HuH-7.5 (cell line): Measurements from ENCODE around the gene DAAM1.

Experiments used
- DNase-seq: peaks from one replicate; pipeline ENCODE4 v3.0.0; 2011; ENCODE audit warnings: low spot score

Gene DAAM1

GRCh38 chr14:59341858-59342477 lies 153.5 kb downstream of the DAAM1 start:
- no peak for DNase-seq

DNA sequence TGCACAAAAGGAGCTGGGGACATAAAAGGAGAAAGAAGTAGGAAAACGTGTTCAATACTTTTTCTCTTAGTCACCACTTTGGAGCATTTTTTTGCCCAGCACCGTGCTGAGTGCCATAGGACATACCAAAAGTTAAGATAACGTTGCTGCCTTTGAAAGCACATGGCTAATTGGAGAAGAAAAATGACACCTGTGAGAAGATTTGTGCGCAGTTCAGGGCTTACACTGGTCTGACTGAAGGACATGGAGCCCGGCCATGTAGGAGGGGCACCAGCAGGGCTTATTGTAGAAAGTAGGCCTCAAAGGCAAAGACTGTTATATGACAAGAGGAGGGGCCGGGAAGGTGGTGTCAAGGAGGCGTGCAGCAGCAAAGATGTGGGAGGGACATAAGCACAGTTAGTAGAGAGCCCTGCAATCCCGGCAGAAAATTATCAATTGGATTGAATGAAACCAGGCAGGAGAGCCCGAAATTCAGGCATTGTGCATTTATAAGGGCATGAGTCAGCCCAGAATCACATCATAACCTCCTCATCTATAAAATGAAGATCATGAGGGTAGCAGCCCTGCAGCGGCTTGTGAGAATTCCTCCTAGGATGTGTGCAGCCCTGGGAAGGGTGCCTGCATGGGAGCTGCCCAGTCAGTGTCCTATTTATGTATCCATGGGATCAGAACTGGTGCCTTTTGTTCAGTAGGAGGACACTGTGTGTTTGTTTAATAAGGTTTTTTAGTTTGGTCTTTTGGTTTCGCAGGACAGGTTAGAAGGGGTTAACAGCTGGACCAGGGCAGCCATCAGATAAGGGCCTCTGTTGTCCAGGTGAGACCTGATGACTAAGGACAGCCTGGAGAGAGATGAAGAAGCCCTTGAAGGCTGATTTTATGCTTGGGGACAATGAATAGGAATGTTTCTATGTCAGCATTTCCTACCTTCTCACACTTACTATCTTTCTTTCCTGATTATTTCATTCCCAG lies 154.3 kb downstream of the DAAM1 start:
- DNase-seq = no peak

DNA sequence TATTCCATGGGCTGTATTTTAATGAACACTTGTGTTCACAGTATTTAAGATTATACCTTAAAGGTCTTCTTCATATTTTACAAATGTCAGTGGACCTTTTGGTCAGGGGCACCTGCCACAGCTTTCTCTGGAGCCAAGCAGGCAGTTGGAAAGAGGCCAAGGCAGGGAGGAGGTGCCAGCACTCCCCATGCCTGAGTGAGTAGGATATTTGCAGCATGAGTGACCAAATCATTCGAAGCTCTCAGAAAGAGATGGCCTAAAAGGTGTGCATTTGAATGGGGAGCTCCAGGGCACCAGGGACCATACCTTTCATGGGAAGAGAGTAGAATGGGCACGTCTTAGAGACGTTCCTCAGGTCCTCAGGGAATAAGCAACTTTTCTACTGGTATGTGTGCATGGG lies 155.1 kb downstream of the DAAM1 start:
- no peak for DNase-seq

DNA sequence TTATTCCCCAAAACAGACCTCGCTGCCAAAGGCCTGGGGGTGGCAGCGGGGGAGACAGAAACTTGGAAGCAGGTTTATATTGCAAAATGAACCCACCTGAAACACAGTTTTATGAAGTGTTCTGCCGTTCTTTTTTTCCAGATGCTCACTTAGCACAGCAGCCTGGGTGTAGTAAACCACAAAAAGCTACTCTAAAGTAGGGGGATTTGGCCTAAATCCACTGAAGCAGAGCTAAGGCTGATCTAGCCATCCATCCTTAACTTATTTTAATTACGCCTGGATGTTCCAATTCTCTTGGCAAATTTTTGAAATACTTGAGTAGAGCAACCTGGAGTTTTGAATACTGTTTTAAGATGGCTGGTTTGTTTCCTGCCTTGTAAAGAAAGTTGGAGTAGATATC lies 155.5 kb downstream of the DAAM1 start:
- DNase-seq = no peak

DNA sequence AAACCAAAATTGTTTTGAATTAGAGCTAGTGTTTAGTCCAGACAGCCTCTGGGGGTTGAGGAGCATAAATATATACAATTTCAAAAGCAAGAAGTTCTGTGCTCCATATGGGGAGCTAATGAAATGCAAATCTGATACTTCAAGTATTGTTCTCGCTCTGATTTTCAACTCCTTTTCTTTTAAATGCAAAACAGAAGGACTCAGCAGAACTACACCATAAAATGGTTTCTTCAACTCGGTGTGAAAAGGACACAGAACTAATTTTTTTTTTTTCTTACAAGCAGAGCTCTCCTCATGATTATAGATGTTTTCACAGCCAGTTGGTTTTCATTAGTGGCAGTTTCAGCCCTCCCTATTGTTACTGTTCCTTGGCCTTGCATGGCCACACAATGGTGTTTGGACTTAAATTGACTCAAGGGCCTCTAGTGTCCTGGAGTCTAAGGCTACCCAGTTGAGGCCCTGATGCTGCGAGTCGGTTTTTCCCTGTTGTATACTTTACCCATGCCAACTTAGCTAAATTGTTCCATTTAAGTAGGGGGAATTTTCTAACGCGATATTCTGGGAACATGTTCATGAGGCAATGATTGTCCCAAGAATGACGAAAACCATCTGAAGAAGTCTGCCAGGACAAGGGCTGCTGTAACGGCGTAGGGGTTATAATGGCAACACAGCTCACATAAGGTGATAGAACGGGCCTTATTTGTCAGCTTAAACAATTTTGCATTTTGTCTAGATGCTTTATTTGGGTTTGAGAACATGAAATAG lies 156.4 kb downstream of the DAAM1 start:
- DNase-seq = no peak

DNA sequence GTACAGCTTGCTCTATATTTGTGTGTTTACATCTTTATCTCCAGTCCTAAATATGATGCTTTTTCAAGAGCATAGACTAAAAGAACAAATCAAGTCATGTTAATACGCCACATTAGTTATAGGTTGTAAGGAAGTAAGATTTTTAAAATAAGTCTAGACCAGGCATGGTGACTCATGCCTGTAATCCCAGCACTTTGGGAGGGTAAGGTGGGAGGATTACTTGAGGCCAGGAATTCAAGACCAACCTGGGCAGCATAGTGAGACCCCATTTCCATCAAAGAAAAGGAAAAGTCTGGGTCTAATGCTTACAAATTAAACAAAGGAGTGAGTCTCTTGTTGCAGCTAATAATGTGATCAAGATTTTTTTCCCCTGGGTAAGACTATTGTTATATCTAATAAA lies 157.9 kb downstream of the DAAM1 start:
- DNase-seq = no peak

- DNase-seq = no peak
These were observed 158.5 kb downstream of the DAAM1 start for GRCh38 chr14:59346796-59347510.

DNA sequence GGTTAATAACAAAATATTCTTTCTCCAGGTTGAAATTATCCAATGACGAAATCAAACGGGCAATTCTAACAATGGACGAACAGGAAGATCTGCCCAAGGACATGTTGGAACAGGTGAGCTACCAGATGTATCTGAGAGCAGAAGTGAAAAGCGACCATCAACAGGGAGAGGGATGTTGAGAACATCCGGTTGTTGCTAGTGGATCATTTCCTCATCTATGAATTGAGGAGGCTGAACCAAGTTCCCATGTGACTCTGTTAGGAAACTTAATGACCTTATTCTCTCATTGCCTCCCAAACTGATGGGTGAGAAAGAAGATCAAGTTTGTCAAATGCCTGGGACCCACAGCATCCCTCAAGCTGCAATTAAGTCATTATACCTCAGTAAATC lies 159.0 kb downstream of the DAAM1 start:
- DNase-seq = no peak

DNA sequence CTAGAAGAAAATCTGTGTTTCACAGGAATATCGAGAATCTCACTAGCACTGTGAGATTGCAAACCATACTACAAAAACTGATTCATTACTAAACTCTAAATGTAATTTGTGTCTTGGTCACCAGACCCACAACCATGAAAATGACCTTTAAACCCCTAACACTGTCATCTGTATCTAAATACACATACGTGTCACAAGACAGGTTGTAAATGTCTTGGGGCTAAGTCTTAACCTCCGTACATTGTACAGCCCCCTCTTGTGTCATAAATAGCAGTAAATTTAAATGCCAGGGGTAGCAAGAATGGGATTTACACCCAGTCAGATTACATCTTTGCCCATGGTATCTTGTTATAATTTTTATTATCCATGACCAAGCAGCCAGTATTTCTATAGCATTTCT lies 159.4 kb downstream of the DAAM1 start:
- DNase-seq = no peak

DNA sequence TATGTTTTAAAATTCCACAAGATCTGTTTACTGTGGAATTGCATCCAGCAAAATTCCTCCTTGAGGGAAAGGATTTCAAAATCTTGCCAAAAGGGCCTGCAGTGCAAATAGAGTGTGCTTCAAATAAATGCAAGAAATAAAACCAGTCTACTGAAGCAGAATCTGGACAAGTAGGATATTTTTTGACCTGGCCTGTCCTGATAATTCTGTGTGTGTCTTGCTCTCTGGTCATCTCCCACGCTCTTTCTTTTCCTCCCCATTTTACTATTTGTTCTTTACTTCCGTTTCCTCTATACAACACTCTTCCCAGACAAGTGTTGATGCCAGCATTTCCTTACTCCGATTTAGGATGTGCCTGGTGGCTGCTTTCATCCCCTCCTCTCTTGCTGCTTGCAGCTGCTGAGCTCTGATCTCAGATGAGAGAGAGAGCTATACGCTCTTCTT lies 160.8 kb downstream of the DAAM1 start:
- no peak for DNase-seq

DNA sequence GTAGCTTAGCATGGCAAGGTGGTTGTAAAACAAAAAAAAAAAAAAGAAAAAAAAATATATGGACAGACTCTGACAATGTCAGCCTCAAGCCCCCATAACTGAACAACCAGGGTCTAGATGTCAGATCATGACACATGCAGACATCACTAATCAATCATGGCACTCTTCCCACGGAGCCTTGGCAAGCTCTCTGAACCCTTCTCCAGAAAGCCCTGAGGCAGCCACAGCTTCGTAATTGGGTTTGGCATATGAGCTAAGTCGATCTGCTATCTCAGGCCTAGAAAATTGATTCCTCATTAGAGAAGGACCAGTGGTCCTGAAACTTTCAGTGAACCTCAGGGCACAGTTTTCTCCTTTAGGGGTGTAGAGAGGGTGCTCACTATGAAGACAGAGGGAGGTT lies 164.5 kb downstream of the DAAM1 start:
- no peak for DNase-seq

GRCh38 chr14:59354666-59355065 lies 166.2 kb downstream of the DAAM1 start:
- DNase-seq = no peak

DNA sequence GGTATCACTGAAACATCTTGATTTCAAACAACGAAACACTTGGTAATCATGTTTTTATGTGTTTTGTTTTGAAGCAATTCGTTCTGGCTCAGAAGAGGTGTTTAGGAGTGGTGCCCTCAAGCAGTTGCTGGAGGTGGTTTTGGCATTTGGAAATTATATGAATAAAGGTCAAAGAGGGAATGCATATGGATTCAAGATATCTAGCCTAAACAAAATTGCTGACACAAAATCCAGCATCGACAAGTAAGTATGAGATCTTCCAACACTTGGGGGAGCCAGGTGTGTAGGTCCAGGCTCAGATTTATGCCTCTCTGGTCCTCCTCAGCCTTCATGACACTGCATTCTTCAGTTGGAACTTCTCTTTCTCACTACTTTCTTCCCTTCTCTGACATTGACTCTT lies 166.6 kb downstream of the DAAM1 start:
- no peak for DNase-seq

DNA sequence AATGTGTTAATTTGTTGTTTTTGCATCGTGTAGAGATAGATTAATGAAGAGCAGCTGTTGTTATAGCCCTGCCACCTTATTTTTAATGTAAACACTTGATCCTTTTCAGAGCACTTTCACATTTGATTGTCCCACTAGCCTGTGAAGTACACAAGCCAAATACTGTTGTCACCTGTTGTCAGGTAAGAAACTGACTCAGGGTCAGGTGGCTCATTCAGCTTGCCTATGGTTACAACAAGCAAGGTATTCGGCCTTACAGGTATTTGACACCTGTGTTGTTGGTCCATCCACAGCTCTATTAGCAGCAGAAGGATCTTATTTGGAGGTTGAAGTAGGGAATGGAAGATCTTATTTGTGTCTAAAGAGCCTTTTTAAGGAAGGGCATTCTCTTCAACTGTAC lies 167.8 kb downstream of the DAAM1 start:
- DNase-seq = no peak

DNA sequence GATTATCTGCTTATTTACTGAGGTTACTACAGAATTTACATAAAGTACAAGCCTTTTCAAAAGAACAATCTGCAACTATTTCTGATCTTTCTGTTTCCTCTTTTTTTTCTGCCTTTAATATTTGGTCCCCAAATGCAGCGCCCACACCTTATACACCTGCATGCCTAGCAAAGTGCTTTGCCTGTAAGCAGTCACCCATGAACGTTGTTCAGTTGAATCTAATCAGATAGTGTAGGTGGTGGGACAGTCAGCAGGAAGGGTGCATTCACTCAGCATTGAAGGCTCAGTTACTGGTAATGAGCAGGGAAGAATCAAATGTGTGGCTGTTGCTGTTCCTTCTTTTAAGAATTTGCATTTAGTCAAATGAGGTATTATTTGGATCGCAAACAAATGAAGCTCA lies 168.3 kb downstream of the DAAM1 start:
- DNase-seq = no peak

GRCh38 chr14:59358102-59358501 lies 169.6 kb downstream of the DAAM1 start:
- no peak for DNase-seq

DNA sequence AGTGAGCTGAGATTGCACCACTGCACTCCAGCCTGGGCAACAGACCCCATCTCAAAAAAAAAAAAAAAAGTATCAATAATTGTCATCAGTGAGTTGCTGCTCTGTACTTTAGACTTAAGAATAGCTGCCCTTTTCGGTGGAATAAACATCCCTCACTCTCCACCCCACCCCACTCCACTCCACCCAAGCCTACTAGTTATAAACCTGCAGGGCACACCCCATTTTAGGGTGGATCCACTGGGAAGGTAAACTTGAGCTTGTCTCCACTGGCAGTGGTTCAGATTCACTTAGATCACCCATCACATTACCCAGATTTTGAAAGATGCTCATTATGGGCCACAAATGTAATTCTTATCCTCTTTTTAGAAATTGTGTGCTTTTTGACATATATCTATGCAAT lies 170.3 kb downstream of the DAAM1 start:
- no peak for DNase-seq

GRCh38 chr14:59359431-59360124 lies 171.1 kb downstream of the DAAM1 start:
- no peak for DNase-seq

DNA sequence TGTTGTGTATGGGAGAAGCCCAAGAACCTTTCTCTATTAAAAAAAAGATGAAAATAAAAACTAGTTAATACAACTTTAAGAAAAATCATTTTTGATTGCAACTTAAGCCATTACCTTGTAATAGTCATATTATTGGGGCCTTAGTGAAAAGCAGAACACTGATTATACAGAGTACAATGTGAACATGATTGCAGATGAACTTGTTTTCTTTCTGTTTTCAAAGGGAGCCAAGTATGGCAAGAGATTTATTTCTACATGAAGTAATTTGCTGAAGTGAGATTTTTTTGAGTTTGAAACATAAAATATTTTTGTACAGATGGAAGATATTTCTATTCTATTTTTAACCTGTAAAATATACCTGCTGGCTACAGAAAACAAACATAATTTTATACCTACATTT lies 171.8 kb downstream of the DAAM1 start:
- no peak for DNase-seq

DNA sequence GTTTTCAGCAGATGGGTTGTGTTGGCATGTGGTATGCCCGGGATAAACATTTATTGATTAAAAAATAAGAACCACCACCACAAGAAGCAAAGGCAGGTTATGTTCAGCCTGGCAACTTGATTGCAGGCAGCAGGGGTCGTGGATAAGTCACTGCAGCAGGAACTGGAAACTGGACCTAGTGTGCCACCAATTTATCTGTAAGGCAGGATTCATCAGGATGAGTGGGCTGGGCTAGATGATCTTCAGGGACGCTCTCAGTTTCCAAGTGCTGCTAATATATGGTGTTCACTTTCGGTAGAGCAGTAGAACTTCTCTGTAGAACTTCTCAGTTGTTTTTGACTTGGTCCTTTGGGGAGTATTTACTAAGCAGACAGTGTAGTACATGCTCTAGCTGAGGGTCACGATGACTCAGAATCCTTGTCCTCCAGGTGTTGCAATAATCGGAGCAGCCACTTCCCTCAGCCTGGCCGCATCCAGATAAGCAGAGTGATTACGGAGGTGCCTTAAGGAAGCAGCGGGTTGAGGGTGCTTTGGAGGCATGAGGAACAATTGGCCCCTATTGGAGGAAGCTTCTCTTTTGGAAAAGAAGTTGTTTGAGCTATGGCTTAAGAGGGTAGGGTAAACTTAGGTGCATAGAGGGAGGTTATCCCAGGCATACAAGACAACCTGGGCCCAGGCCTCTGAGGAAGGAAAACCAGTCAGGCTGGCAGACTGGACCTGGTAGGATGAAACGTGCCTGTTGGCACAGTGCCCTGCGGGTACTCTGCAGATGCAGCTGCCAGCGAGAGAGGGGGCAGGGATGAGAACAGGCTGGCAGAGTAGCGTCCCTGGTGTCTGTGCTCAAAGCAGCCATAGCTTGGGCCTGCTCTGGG lies 172.7 kb downstream of the DAAM1 start:
- DNase-seq = peak; percentile 25

DNA sequence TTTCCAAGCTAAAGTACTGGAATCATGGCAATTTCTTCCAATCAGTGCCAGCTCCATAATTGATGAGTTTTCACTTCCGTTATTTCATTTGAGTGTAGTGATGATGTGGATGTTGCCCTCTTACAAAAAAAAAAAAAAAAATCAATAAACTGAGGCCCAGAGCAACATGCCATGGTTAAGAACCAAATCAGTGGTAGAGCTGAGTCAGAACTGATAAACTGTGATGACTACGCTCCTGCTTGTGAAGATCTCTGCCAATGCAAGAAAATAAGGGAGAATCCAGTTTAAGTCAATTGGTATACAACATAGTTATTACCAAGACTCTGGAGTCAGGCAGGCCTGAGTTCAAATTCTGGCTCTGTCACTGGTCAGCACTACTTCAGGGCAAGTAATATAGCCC lies 174.0 kb downstream of the DAAM1 start:
- DNase-seq = no peak
